Measurements from ENCODE around the gene SNX1. TPM values are rescaled to one million over a fixed set of nuclear protein-coding genes. Genes with fewer than 3 reads are reported as not detected.

The SNX1 gene
- total and polyA plus RNA-seq, 2 donors (not counting 3 experiments of a cell fraction or from before 2014, with no cell fraction given), result 56.0 to 113 TPM

GRCh38 chr15:64046421-64047153, 49.2 kb upstream of the SNX1 start, which contains the start of gene DAPK2:
Gene DAPK2 (minus strand): TSS chr15:64046485. CDS start chr15:64040261, 6,224 bp downstream.
- Histone ChIP-seq H3K9me1 (replicated peaks; ENCODE audit: control insufficient read depth, extremely low read depth, insufficient read depth, low read length) (no peaks in the 10 kb centered on the region), H3K36me3 (ENCODE audit: control insufficient read depth in 2 of 2, extremely low read depth in 1 of 2, insufficient read depth in 2 of 2, low read length in 2 of 2) (no peaks in the 10 kb centered on the region), H4K20me1 (replicated peaks; ENCODE audit: control insufficient read depth, extremely low read depth, insufficient read depth, low read length) (no peaks in the 10 kb centered on the region), H3K27me3 (ENCODE audit: control insufficient read depth in 2 of 2, insufficient read depth in 2 of 2, low read length in 2 of 2) (peaks cover 13 to 18% of the 10 kb centered on the region in 2 experiments), H3K79me2 (ENCODE audit: control insufficient read depth, insufficient read depth, low read length) (no peaks in the 10 kb centered on the region), H3K4me2 (ENCODE audit: insufficient read depth, low read length) (peak within 1 kb of the TSS; percentile 80), H3K9ac (replicated peaks; ENCODE audit: extremely low read depth, insufficient read depth, low read length) (peak within 1 kb of the TSS; percentile 26), H3K4me3 (replicated peaks in 1 of 3; ENCODE audit: insufficient read depth in 1 of 3, low read depth in 1 of 3, low read length in 3 of 3) (peak within 1 kb of the TSS in 2 of 3 experiments; percentile 5 to 45), H3K27ac (ENCODE audit: insufficient read depth, low read depth, low read length) (no peak within 1 kb of the TSS), H3K4me1 (ENCODE audit: control insufficient read depth, extremely low read depth, insufficient read depth, low read length) (peaks cover 6% of the 10 kb centered on the region), H2AFZ (ENCODE audit: low read depth, low read length) (peak within 1 kb of the TSS; percentile 96), H3K9me3 (replicated peaks; ENCODE audit: control insufficient read depth, insufficient read depth, low read length) (no peaks in the 10 kb centered on the region)
- peak; percentile 71 for FAIRE-seq
- no TSS peak for BruUV-seq (replicated peaks)
- dilution Hi-C loops (cut with MboI; ENCODE audit: extremely low pct_ligation_motif_present, low sequenced_read_pairs), result no loop called here
- ChIA-PET POLR2A (no interaction called here), CTCF (interaction anchor here (0.6 to 3.6 kb wide), 56 partner anchors 9 to 437 kb away, joined by 3 to 96 read pairs (median 5); no protein-coding TSS in a partner anchor)
- TF ChIP-seq MAX (IDR thresholded peaks at IDR 0.05; ENCODE audit: insufficient read depth, insufficient read length), result no peak
- TF ChIP-seq EZH2 (IDR thresholded peaks at IDR 0.05; ENCODE audit: borderline replicate concordance, low read depth, low read length, severe bottlenecking), result peak; percentile 32
- TF ChIP-seq CTCF (IDR thresholded peaks at IDR 0.05; ENCODE audit: extremely low read depth in 1 of 2, insufficient read depth in 1 of 2, low read depth in 1 of 2, low read length in 2 of 2), result peak; percentile 79 to 82
- TF ChIP-seq JUN (IDR thresholded peaks at IDR 0.05; ENCODE audit: borderline replicate concordance, insufficient read depth, insufficient read length, low read depth), result no peak
- no peak for TF ChIP-seq POLR2AphosphoS5 (IDR thresholded peaks at IDR 0.05; ENCODE audit: insufficient read depth, low read depth, low read length)
- intact Hi-C loops (cut with micrococcal nuclease), result loop anchor here (1.0 to 2.0 kb wide), 5 partner anchors 101 to 294 kb away; no protein-coding TSS in a partner anchor
- DNase-seq (ENCODE audit: low read depth, low spot score), result peak; percentile 57

Measured in endothelial cell of umbilical vein (primary cell).